PC-9 (cell line): ENCODE measurements around the gene ZNF616.

Source experiments
- CTCF ChIP-seq: fragments of 200-600 bp; sonication (generic); conservative IDR thresholded peaks from 2 replicates; pipeline ENCODE4 v1.6.1; 2017; ENCODE audit warnings: mixed run types, antibody characterized with exemption, mild to moderate bottlenecking, moderate library complexity
- EZH2 ChIP-seq: fragments of 200-600 bp; sonication (generic); IDR thresholded peaks from 2 replicates; pipeline ENCODE4 v1.8.0; 2017; ENCODE audit warnings: antibody characterized with exemption, low read depth

- TF ChIP-seq CTCF (no peak), EZH2 (no peak)
These were observed 2.4 kb upstream of the ZNF616 start for GRCh38 chr19:52142001-52142595.
